ENCODE results near the gene CATSPER4. TPM values are rescaled to one million over a fixed set of nuclear protein-coding genes. Genes with fewer than 3 reads are reported as not detected.

Gene CATSPER4
- 0.18 TPM for polyA plus RNA-seq (2013, experiment 1 of 2)
- 0.18 TPM for polyA plus RNA-seq (2013, experiment 2 of 2)

- DNase-seq: peak; percentile 98
- Histone ChIP-seq H3K27ac (ENCODE audit: low read depth, low read length) (no peak within 1 kb of the TSS), H3K4me3 (ENCODE audit: low read length) (no peak within 1 kb of the TSS), H3K56ac (ENCODE audit: low read length) (peak within 1 kb of the TSS; percentile 84), H3K36me3 (ENCODE audit: control insufficient read depth, insufficient read depth, low read length) (no peaks in the 10 kb centered on the region), H3K23ac (ENCODE audit: low read length) (no peak within 1 kb of the TSS), H3K27me3 (ENCODE audit: insufficient read depth, low read length, poor library complexity) (no peaks in the 10 kb centered on the region), H3K9ac (ENCODE audit: low read length) (peak within 1 kb of the TSS; percentile 30), H2BK15ac (replicated peaks; ENCODE audit: low read depth) (no peak within 1 kb of the TSS), H4K5ac (ENCODE audit: low read length) (peak within 1 kb of the TSS; percentile 21), H2BK120ac (ENCODE audit: low read depth, low read length) (no peak within 1 kb of the TSS), H3K4me1 (ENCODE audit: control insufficient read depth, low read depth, low read length) (peaks cover 3% of the 10 kb centered on the region), H3K4me2 (ENCODE audit: low read length) (no peak within 1 kb of the TSS), H3K4ac (ENCODE audit: low read depth, low read length) (no peak within 1 kb of the TSS), H2AK5ac (ENCODE audit: low read length) (no peak within 1 kb of the TSS), H3K79me2 (ENCODE audit: control insufficient read depth, insufficient read depth, low read length) (no peaks in the 10 kb centered on the region), H2BK5ac (ENCODE audit: low read length) (no peak within 1 kb of the TSS), H3K18ac (ENCODE audit: low read length) (no peak within 1 kb of the TSS), H4K8ac (ENCODE audit: low read depth, low read length) (no peak within 1 kb of the TSS), H3K79me1 (ENCODE audit: low read length) (no peaks in the 10 kb centered on the region)
- WGBS (ENCODE audit: extremely low coverage, insufficient coverage, low lambda C conversion rate): no CpG with 5 or more reads among the region's 16 CpGs
These were observed at the start of gene CATSPER4 for GRCh38 chr1:26190373-26190987. Gene CATSPER4, plus strand, starts transcription at chr1:26190602. Its CDS starts 26 bp downstream, at chr1:26190628.

GRCh38 chr1:26142159-26142558 lies 48.2 kb upstream of the CATSPER4 start:
- Histone ChIP-seq H3K79me2 (ENCODE audit: control insufficient read depth, insufficient read depth, low read length) (no peaks in the 10 kb centered on the region), H3K27me3 (ENCODE audit: insufficient read depth, low read length, poor library complexity) (no peaks in the 10 kb centered on the region), H3K23ac (ENCODE audit: low read length) (no peak overlapping the region), H3K9ac (ENCODE audit: low read length) (no peak overlapping the region), H2BK5ac (ENCODE audit: low read length) (no peak overlapping the region), H4K5ac (ENCODE audit: low read length) (no peak overlapping the region), H3K56ac (ENCODE audit: low read length) (no peak overlapping the region), H3K27ac (ENCODE audit: low read depth, low read length) (no peak overlapping the region), H2BK120ac (ENCODE audit: low read depth, low read length) (no peak overlapping the region), H3K4me2 (ENCODE audit: low read length) (no peak overlapping the region), H3K18ac (ENCODE audit: low read length) (no peak overlapping the region), H3K4ac (ENCODE audit: low read depth, low read length) (no peak overlapping the region), H2BK15ac (replicated peaks; ENCODE audit: low read depth) (no peak overlapping the region), H3K4me3 (ENCODE audit: low read length) (no peak overlapping the region), H2AK5ac (ENCODE audit: low read length) (no peak overlapping the region), H4K8ac (ENCODE audit: low read depth, low read length) (no peak overlapping the region), H3K79me1 (ENCODE audit: low read length) (no peaks in the 10 kb centered on the region), H3K36me3 (ENCODE audit: control insufficient read depth, insufficient read depth, low read length) (no peaks in the 10 kb centered on the region), H3K4me1 (ENCODE audit: control insufficient read depth, low read depth, low read length) (no peaks in the 10 kb centered on the region)
- no CpG with 5 or more reads among the region's 8 CpGs for WGBS (ENCODE audit: extremely low coverage, insufficient coverage, low lambda C conversion rate)
- no peak for DNase-seq

GRCh38 chr1:26145041-26145959 lies 45.1 kb upstream of the CATSPER4 start:
- Histone ChIP-seq H3K56ac (ENCODE audit: low read length) (no peak overlapping the region), H2BK120ac (ENCODE audit: low read depth, low read length) (no peak overlapping the region), H3K79me1 (ENCODE audit: low read length) (no peaks in the 10 kb centered on the region), H4K8ac (ENCODE audit: low read depth, low read length) (no peak overlapping the region), H3K4me2 (ENCODE audit: low read length) (no peak overlapping the region), H3K79me2 (ENCODE audit: control insufficient read depth, insufficient read depth, low read length) (no peaks in the 10 kb centered on the region), H4K5ac (ENCODE audit: low read length) (no peak overlapping the region), H3K27ac (ENCODE audit: low read depth, low read length) (no peak overlapping the region), H3K27me3 (ENCODE audit: insufficient read depth, low read length, poor library complexity) (no peaks in the 10 kb centered on the region), H3K4ac (ENCODE audit: low read depth, low read length) (no peak overlapping the region), H2BK5ac (ENCODE audit: low read length) (no peak overlapping the region), H3K4me3 (ENCODE audit: low read length) (no peak overlapping the region), H3K9ac (ENCODE audit: low read length) (no peak overlapping the region), H2BK15ac (replicated peaks; ENCODE audit: low read depth) (no peak overlapping the region), H3K36me3 (ENCODE audit: control insufficient read depth, insufficient read depth, low read length) (no peaks in the 10 kb centered on the region), H3K23ac (ENCODE audit: low read length) (no peak overlapping the region), H3K4me1 (ENCODE audit: control insufficient read depth, low read depth, low read length) (no peaks in the 10 kb centered on the region), H2AK5ac (ENCODE audit: low read length) (no peak overlapping the region), H3K18ac (ENCODE audit: low read length) (no peak overlapping the region)
- WGBS (ENCODE audit: extremely low coverage, insufficient coverage, low lambda C conversion rate): no CpG with 5 or more reads among the region's 19 CpGs
- DNase-seq: peak; percentile 89

- no peak overlapping the region for H2AK5ac ChIP-seq (ENCODE audit: low read length)
- no CpG with 5 or more reads among the region's 6 CpGs for WGBS (ENCODE audit: extremely low coverage, insufficient coverage, low lambda C conversion rate)
- peak overlapping the region; percentile 10 for H3K56ac ChIP-seq (ENCODE audit: low read length)
- no peaks in the 10 kb centered on the region for H3K36me3 ChIP-seq (ENCODE audit: control insufficient read depth, insufficient read depth, low read length)
- no peak overlapping the region for H4K5ac ChIP-seq (ENCODE audit: low read length)
- no peaks in the 10 kb centered on the region for H3K4me1 ChIP-seq (ENCODE audit: control insufficient read depth, low read depth, low read length)
- no peak overlapping the region for H3K9ac ChIP-seq (ENCODE audit: low read length)
- no peak overlapping the region for H4K8ac ChIP-seq (ENCODE audit: low read depth, low read length)
- no peak overlapping the region for H2BK15ac ChIP-seq (replicated peaks; ENCODE audit: low read depth)
- no peak overlapping the region for H3K4me2 ChIP-seq (ENCODE audit: low read length)
- H3K23ac ChIP-seq (ENCODE audit: low read length): no peak overlapping the region
- no peaks in the 10 kb centered on the region for H3K27me3 ChIP-seq (ENCODE audit: insufficient read depth, low read length, poor library complexity)
- no peak overlapping the region for H3K4me3 ChIP-seq (ENCODE audit: low read length)
- H3K4ac ChIP-seq (ENCODE audit: low read depth, low read length): no peak overlapping the region
- H2BK120ac ChIP-seq (ENCODE audit: low read depth, low read length): no peak overlapping the region
- no peak for DNase-seq
- no peak overlapping the region for H2BK5ac ChIP-seq (ENCODE audit: low read length)
- H3K79me1 ChIP-seq (ENCODE audit: low read length): no peaks in the 10 kb centered on the region
- H3K18ac ChIP-seq (ENCODE audit: low read length): no peak overlapping the region
- no peaks in the 10 kb centered on the region for H3K79me2 ChIP-seq (ENCODE audit: control insufficient read depth, insufficient read depth, low read length)
- H3K27ac ChIP-seq (ENCODE audit: low read depth, low read length): no peak overlapping the region
These were observed 44.5 kb upstream of the CATSPER4 start for GRCh38 chr1:26145960-26146294.

- Histone ChIP-seq H4K8ac (ENCODE audit: low read depth, low read length) (no peak overlapping the region), H3K36me3 (ENCODE audit: control insufficient read depth, insufficient read depth, low read length) (no peaks in the 10 kb centered on the region), H3K18ac (ENCODE audit: low read length) (no peak overlapping the region), H3K4me3 (ENCODE audit: low read length) (no peak overlapping the region), H2BK120ac (ENCODE audit: low read depth, low read length) (no peak overlapping the region), H3K79me2 (ENCODE audit: control insufficient read depth, insufficient read depth, low read length) (no peaks in the 10 kb centered on the region), H3K4me2 (ENCODE audit: low read length) (no peak overlapping the region), H3K23ac (ENCODE audit: low read length) (no peak overlapping the region), H2AK5ac (ENCODE audit: low read length) (no peak overlapping the region), H4K5ac (ENCODE audit: low read length) (no peak overlapping the region), H3K4me1 (ENCODE audit: control insufficient read depth, low read depth, low read length) (no peaks in the 10 kb centered on the region), H2BK5ac (ENCODE audit: low read length) (no peak overlapping the region), H3K56ac (ENCODE audit: low read length) (no peak overlapping the region), H3K4ac (ENCODE audit: low read depth, low read length) (no peak overlapping the region), H3K79me1 (ENCODE audit: low read length) (no peaks in the 10 kb centered on the region), H3K27ac (ENCODE audit: low read depth, low read length) (no peak overlapping the region), H2BK15ac (replicated peaks; ENCODE audit: low read depth) (no peak overlapping the region), H3K27me3 (ENCODE audit: insufficient read depth, low read length, poor library complexity) (no peaks in the 10 kb centered on the region), H3K9ac (ENCODE audit: low read length) (no peak overlapping the region)
- no peak for DNase-seq
These were observed 41.5 kb upstream of the CATSPER4 start for GRCh38 chr1:26148887-26149286.

All from mesendoderm (in vitro differentiated cells).